ENCODE results near the gene FKBP15.
"Not testable (repeated sequence)": the region's sequence is repeated elsewhere in the genome, so short reads cannot be mapped to it uniquely, and the experiment has no call there.

Gene FKBP15

GRCh38 chr9:113261917-113262671 lies 41.0 kb upstream of the FKBP15 start:
- DNase-seq (ENCODE audit: low read depth in 2 of 2) = no peak
- no peak overlapping the region for H3K4me3 ChIP-seq (replicated peaks in 1 of 2; ENCODE audit: low read depth in 2 of 2, low read length in 2 of 2)
- TF ChIP-seq CTCF (IDR thresholded peaks at IDR 0.05; ENCODE audit: low read depth, low read length) = no peak

DNA sequence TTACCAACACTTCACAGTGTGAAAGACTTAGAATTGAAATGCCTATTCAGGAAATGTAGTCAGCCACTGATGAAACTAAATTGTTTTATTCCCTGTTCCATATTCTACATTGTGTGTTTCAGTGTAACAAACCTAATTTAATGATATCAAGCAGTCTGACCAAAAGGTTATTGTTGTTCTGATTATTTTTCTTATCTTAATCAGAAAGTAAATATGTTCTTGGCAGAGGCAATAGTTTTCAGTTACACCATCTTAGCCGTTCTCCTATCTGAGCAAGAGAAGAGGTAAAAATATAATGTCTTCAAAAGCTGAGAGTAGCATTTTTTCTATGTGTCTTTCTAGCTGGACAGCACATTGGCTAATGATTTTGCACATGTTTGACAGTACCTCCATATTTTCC lies 37.2 kb upstream of the FKBP15 start:
- no peak overlapping the region for H3K4me3 ChIP-seq (replicated peaks in 1 of 2; ENCODE audit: low read depth in 2 of 2, low read length in 2 of 2)
- no peak for DNase-seq (ENCODE audit: low read depth in 2 of 2)
- TF ChIP-seq CTCF (IDR thresholded peaks at IDR 0.05; ENCODE audit: low read depth, low read length) = no peak

GRCh38 chr9:113257863-113258262 lies 36.8 kb upstream of the FKBP15 start:
- no peak for TF ChIP-seq CTCF (IDR thresholded peaks at IDR 0.05; ENCODE audit: low read depth, low read length)
- no peak for DNase-seq (ENCODE audit: low read depth in 2 of 2)
- no peak overlapping the region for H3K4me3 ChIP-seq (replicated peaks in 1 of 2; ENCODE audit: low read depth in 2 of 2, low read length in 2 of 2)

DNA sequence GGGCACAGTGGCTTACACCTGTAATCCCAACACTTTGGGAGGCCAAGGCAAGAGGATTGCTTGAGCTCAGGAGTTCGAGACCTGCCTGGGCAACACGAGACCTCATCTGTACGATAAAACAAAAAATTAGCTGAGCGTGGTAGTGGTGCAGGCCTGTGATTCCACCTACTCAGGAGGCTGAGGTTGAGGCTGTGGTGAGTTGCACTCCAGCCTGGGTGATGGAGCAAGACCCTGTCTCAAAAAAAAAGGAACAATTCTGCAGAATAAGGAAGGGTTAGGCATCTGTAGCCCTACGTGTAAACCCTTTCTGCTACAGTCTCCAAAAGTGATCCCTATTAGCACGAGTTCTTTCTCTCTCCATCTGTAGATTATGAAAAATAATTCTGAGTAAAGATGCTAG lies 34.4 kb upstream of the FKBP15 start:
- H3K4me3 ChIP-seq (replicated peaks in 1 of 2; ENCODE audit: low read depth in 2 of 2, low read length in 2 of 2) = no peak overlapping the region
- DNase-seq (ENCODE audit: low read depth in 2 of 2) = no peak
- no peak for TF ChIP-seq CTCF (IDR thresholded peaks at IDR 0.05; ENCODE audit: low read depth, low read length)

GRCh38 chr9:113254991-113255390 lies 33.9 kb upstream of the FKBP15 start:
- no peak for TF ChIP-seq CTCF (IDR thresholded peaks at IDR 0.05; ENCODE audit: low read depth, low read length)
- no peak overlapping the region for H3K4me3 ChIP-seq (replicated peaks in 1 of 2; ENCODE audit: low read depth in 2 of 2, low read length in 2 of 2)
- no peak for DNase-seq (ENCODE audit: low read depth in 2 of 2)

- H3K4me3 ChIP-seq (replicated peaks in 1 of 2; ENCODE audit: low read depth in 2 of 2, low read length in 2 of 2) = no peak overlapping the region
- TF ChIP-seq CTCF (IDR thresholded peaks at IDR 0.05; ENCODE audit: low read depth, low read length) = no peak
- DNase-seq (ENCODE audit: low read depth in 2 of 2) = no peak
Observed at GRCh38 chr9:113250807-113251206, 29.7 kb upstream of the FKBP15 start.

- DNase-seq (ENCODE audit: low read depth in 2 of 2); H3K4me3 ChIP-seq (replicated peaks in 1 of 2; ENCODE audit: low read depth in 2 of 2, low read length in 2 of 2): not testable (repeated sequence)
Observed at GRCh38 chr9:113249661-113250060, 28.6 kb upstream of the FKBP15 start.
